KOPT-K1 (cell line): Measurements from ENCODE around the gene TRUB1.

Source experiments
- H3K27ac ChIP-seq: fragments of 200-600 bp; sonication (generic); 2 replicates; pipeline ENCODE4 v1.5.1; 2016; ENCODE audit warnings: antibody characterized with exemption, mild to moderate bottlenecking, low read depth, low read length; ENCODE audit not compliant: poor library complexity, severe bottlenecking
- H3K36me3 ChIP-seq: fragments of 200-600 bp; sonication (generic); 2 replicates; pipeline ENCODE4 v1.5.1; 2017; ENCODE audit warnings: antibody characterized with exemption, mild to moderate bottlenecking, low read length, moderate library complexity; ENCODE audit not compliant: insufficient read depth
- H3K9me3 ChIP-seq: fragments of 200-600 bp; sonication (generic); 2 replicates; pipeline ENCODE4 v1.5.1; 2017; ENCODE audit warnings: antibody characterized with exemption, low read length, mild to moderate bottlenecking; ENCODE audit not compliant: insufficient read depth, poor library complexity, severe bottlenecking

Gene TRUB1

GRCh38 chr10:114938856-114939193 is 830 bp downstream of the TRUB1 start:
- Histone ChIP-seq H3K9me3 (no peaks in the 10 kb centered on the region), H3K27ac (peak overlapping the region; percentile 77), H3K36me3 (peaks cover 32% of the 10 kb centered on the region)

GRCh38 chr10:114940735-114941134 is 2.7 kb downstream of the TRUB1 start:
- Histone ChIP-seq H3K36me3 (peaks cover 51% of the 10 kb centered on the region), H3K9me3 (no peaks in the 10 kb centered on the region), H3K27ac (no peak overlapping the region)

DNA sequence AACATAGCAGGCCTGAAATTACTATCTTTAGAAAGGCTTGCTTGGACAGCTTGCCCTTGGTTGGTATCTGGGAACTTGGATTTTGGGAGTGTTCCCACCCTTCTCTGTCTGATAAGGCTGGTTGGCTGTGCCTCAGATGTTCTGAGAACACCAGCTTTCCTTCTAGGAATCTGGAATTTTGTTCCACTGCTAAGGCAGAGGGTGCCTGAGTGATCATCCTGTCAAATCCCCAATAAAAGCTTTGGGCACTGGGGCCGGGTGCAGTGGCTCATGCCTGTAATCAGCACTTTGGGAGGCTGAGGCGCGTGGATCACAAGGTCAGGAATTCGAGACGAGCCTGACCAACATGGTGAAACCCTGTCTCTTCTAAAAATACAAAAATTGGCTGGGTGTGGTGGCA is 5.0 kb downstream of the TRUB1 start:
- H3K27ac ChIP-seq, result no peak overlapping the region
- peaks cover 73% of the 10 kb centered on the region for H3K36me3 ChIP-seq
- no peaks in the 10 kb centered on the region for H3K9me3 ChIP-seq

GRCh38 chr10:114953047-114953446 is 15.1 kb downstream of the TRUB1 start:
- H3K27ac ChIP-seq, result no peak overlapping the region
- no peaks in the 10 kb centered on the region for H3K9me3 ChIP-seq
- H3K36me3 ChIP-seq, result peaks cover 57% of the 10 kb centered on the region

DNA sequence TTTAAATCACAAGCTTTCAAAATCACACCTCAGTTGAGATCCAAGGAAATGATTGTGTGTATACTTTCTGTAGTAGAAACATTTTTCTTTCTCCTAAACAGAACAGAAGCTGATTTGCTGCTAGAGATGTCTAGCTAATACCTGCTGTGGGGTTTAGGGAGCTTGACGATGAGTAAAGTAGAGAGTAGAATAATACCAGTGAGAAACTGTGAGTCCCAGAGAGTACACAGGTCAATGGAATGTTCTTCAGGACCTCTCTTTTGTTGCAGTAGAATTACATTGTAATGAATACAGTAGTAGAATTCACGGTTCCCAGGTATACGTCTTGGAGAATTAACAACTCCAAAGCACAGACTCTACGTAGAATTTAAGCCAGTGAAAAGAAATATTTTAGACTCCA is 18.0 kb downstream of the TRUB1 start:
- H3K27ac ChIP-seq, result no peak overlapping the region
- H3K36me3 ChIP-seq, result peaks cover 49% of the 10 kb centered on the region

GRCh38 chr10:114956466-114956865 is 18.5 kb downstream of the TRUB1 start:
- Histone ChIP-seq H3K9me3 (no peaks in the 10 kb centered on the region), H3K27ac (no peak overlapping the region), H3K36me3 (peaks cover 50% of the 10 kb centered on the region)

More for the DNA sequence above, 18.0 kb downstream of the TRUB1 start:
- no peaks in the 10 kb centered on the region for H3K9me3 ChIP-seq

GRCh38 chr10:114957122-114957521 is 19.1 kb downstream of the TRUB1 start:
- no peak overlapping the region for H3K27ac ChIP-seq
- H3K36me3 ChIP-seq, result peaks cover 51% of the 10 kb centered on the region
- peaks cover 3% of the 10 kb centered on the region for H3K9me3 ChIP-seq

GRCh38 chr10:114957673-114958072 is 19.7 kb downstream of the TRUB1 start:
- Histone ChIP-seq H3K9me3 (peaks cover 9% of the 10 kb centered on the region), H3K27ac (no peak overlapping the region), H3K36me3 (peaks cover 51% of the 10 kb centered on the region)

- H3K9me3 ChIP-seq, result peaks cover 23% of the 10 kb centered on the region
- peaks cover 57% of the 10 kb centered on the region for H3K36me3 ChIP-seq
- H3K27ac ChIP-seq, result no peak overlapping the region
Measured at GRCh38 chr10:114962441-114962840, 24.4 kb downstream of the TRUB1 start.

- Histone ChIP-seq H3K36me3 (peaks cover 50% of the 10 kb centered on the region), H3K27ac (no peak overlapping the region), H3K9me3 (peaks cover 23% of the 10 kb centered on the region)
Measured at GRCh38 chr10:114963908-114964307, 25.9 kb downstream of the TRUB1 start.

DNA sequence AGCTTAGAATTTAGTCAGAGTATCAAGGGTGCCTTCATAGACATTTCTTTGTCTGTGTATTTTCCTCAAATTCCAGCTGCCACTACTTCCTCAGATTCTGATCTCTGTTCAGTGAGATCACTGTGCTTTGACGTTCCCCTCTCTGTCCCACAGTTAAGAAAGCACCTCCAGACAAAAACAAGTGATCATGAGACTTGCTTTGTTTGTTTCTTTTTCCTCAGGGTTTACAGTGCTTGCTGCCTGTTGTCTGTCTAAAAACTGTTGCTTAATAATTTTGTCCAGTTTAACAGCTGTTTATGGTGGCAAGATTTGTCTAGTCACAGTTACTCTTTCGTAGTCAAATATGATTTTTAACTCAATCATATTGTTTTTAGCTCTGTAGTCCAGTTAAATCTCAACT is 29.1 kb downstream of the TRUB1 start:
- Histone ChIP-seq H3K36me3 (peaks cover 28% of the 10 kb centered on the region), H3K9me3 (peaks cover 20% of the 10 kb centered on the region), H3K27ac (no peak overlapping the region)

DNA sequence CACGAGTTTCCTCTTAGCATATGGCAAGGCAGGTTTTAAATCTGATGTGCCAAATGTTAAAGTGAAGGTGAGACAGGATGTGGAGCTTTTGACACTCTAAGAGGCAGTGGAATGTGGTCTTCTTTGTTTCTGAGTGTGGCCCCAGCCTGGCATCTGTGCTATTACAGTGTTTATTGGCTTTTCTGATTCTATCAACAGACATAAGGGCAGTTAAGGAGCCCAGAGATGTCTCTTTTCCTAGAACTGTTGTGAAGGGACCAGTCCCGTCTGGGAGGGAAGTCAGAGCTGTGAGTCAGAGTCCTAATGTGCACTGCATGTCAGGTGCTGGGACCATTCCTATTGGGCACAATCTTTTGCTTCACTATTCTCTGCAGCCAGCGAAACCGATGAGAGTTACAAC is 32.5 kb downstream of the TRUB1 start:
- Histone ChIP-seq H3K36me3 (peaks cover 32% of the 10 kb centered on the region), H3K9me3 (no peaks in the 10 kb centered on the region), H3K27ac (peak overlapping the region; percentile 30)

DNA sequence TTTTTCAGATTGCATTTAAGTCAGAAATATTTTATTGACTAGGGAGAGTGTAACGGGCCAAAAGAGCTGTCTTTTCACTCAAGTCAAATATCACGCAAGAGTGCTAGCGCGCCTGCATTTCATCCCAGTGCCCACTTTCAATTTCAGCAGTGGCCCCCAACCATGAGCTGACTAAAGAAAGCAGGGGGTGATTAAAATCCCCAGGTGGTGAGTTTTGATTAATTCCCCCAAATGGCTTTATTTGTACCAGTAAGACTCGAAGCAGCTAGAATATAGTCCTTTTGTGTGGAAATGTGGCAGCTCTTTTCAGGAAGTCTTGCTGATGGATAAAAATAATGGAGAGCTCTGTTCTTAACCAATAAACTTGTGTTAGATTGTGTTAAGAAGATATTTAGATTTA is 35.3 kb downstream of the TRUB1 start:
- no peak overlapping the region for H3K27ac ChIP-seq
- no peaks in the 10 kb centered on the region for H3K9me3 ChIP-seq

DNA sequence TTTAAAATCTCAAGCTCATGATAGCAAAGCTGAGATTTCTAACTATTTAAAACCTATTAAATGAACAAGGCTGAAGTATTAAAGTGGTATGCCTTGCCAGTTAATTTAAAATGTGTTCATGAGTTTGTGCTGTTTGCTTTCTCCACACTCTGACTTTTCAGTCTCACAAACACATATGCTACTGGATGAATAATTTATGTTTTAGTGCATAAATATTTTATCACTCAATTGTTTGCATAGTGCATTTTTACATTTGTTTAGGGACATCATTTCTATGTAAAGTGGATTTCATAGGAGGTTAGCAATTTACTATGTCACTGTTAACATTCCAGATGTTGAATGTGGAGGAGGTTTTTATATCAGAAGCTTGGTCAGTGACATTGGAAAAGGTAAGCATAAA is 36.0 kb downstream of the TRUB1 start:
- peaks cover 33% of the 10 kb centered on the region for H3K36me3 ChIP-seq
- no peak overlapping the region for H3K27ac ChIP-seq
- no peaks in the 10 kb centered on the region for H3K9me3 ChIP-seq

More for the DNA sequence above, 35.3 kb downstream of the TRUB1 start:
- peaks cover 33% of the 10 kb centered on the region for H3K36me3 ChIP-seq

DNA sequence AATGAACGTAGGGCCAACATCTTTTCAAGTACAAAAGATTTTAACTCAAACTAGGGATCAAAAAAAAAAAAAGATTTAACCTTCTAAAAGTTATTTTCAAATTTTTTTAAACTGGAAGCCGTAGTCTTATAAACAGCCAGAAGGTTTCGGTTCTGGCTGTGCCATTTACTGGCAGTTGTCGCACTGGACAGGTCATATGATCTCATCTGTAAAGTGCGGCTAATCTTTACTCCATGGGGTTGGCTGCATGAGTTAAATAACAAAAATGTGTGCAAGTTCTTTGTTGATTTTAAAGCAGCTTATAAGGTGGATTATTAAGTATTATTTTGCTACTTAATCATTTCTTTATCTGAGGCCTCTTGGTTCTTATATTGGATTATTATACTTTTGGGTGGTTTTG is 36.6 kb downstream of the TRUB1 start:
- H3K27ac ChIP-seq, result no peak overlapping the region
- peaks cover 33% of the 10 kb centered on the region for H3K36me3 ChIP-seq
- no peaks in the 10 kb centered on the region for H3K9me3 ChIP-seq

DNA sequence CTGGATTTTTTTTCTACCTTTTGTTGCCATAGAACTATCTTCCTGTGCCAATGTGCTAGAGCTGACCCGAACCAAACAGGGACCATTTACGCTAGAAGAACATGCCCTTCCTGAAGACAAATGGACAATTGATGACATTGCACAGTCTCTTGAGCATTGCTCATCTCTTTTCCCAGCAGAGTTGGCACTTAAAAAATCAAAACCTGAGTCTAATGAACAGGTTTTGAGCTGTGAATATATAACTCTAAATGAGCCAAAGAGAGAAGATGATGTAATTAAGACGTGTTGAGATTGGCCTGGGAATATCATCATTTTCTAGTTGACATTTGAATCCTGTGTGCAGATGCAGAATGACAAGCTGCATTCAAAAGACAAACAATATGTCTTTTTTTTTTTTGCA is 37.1 kb downstream of the TRUB1 start:
- H3K36me3 ChIP-seq, result peaks cover 36% of the 10 kb centered on the region
- H3K9me3 ChIP-seq, result no peaks in the 10 kb centered on the region
- no peak overlapping the region for H3K27ac ChIP-seq

DNA sequence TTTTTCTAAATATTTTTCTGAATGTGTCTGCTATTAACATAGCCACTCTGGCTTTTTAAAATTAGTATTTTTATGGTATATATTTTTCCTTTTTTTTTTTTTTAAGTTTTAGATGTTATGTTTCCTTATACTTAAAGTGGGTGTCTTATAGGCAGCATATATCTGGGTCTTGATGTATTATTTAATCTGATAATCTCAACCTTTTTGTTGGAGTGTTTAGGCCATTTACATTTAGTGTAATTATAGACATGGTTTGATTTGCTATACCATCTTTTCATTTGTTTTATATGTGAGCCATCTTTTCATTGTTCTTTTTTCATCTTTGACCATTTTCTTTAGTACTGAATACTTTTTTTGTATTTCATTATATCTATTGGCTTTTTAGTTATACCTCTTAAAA is 45.0 kb downstream of the TRUB1 start:
- Histone ChIP-seq H3K36me3 (peaks cover 44% of the 10 kb centered on the region), H3K9me3 (peaks cover 50% of the 10 kb centered on the region), H3K27ac (no peak overlapping the region)
